HEK293 (cell line): ENCODE data around the gene MYO1B.

Experiments used
- CTCF ChIP-seq: fragments of 450-650 bp; formaldehyde crosslinking; IDR thresholded peaks from 2 replicates; pipeline ENCODE4 v1.5.1; 2016; ENCODE audit warnings: missing biosample characterization, missing genetic modification characterization
- ZNF10 ChIP-seq: fragments of 450-650 bp; formaldehyde crosslinking; IDR thresholded peaks from 2 replicates; pipeline ENCODE4 v1.5.1; 2017; ENCODE audit warnings: missing biosample characterization, missing genetic modification characterization
- ZNF274 ChIP-seq, 2 experiments: fragments of 200-500 bp in 1 of 2; fragments of 450-650 bp in 1 of 2; sonication (Bioruptor generic) in 1 of 2; formaldehyde crosslinking in 1 of 2; IDR thresholded peaks; 2 replicates each; pipeline versions ENCODE4 v1.5.1 to v1.6.1; 2014 to 2016; ENCODE audit warnings: borderline replicate concordance in 1 of 2, inconsistent platforms in 1 of 2, low read length in 1 of 2, missing biosample characterization in 1 of 2, missing genetic modification characterization in 1 of 2
- ZNF324 ChIP-seq: fragments of 450-650 bp; formaldehyde crosslinking; IDR thresholded peaks from 2 replicates; pipeline ENCODE4 v1.5.1; 2016; ENCODE audit warnings: missing biosample characterization, missing genetic modification characterization
- TF ChIP-seq, protein P1 (sequence below): fragments of 450-650 bp; formaldehyde crosslinking; IDR thresholded peaks from 2 replicates; pipeline ENCODE4 v1.5.1; 2016; ENCODE audit warnings: missing biosample characterization, missing genetic modification characterization

DNA sequence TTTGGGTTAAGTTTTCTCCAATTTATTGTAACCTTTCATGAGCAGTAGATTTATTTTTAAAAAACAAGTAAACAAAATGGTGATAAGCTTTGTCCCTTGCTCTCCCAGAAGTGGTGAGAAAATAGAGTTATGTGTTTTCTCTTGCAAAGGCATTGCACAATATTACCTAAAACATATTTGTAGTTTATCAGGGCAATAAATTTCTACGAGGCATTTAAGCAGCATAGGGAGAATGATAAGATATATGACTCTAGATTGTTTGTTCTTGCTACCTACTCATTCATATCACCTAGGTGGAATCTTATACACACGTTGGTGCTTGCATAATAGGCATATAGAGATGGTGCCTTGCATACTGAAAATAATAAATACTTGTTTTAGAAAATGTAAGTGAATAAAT lies 201.7 kb downstream of the MYO1B start:
- TF ChIP-seq CTCF (tag by site-specific recombination) (no peak), ZNF10 (tag by site-specific recombination) (no peak), ZNF274 (IDR thresholded peaks at IDR 0.05; ENCODE audit: low read length) (no peak), ZNF274 (tag by site-specific recombination; IDR thresholded peaks at IDR 0.05; ENCODE audit: borderline replicate concordance) (no peak), ZNF324 (tag by site-specific recombination) (no peak)
- TF ChIP-seq, protein P1, sequence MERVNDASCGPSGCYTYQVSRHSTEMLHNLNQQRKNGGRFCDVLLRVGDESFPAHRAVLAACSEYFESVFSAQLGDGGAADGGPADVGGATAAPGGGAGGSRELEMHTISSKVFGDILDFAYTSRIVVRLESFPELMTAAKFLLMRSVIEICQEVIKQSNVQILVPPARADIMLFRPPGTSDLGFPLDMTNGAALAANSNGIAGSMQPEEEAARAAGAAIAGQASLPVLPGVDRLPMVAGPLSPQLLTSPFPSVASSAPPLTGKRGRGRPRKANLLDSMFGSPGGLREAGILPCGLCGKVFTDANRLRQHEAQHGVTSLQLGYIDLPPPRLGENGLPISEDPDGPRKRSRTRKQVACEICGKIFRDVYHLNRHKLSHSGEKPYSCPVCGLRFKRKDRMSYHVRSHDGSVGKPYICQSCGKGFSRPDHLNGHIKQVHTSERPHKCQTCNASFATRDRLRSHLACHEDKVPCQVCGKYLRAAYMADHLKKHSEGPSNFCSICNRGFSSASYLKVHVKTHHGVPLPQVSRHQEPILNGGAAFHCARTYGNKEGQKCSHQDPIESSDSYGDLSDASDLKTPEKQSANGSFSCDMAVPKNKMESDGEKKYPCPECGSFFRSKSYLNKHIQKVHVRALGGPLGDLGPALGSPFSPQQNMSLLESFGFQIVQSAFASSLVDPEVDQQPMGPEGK (tag by site-specific recombination): no peak
